ENCODE results near the gene EGR2. TPM values are rescaled to one million over a fixed set of nuclear protein-coding genes. Genes with fewer than 3 reads are reported as not detected.
"Not testable (repeated sequence)": the region's sequence is repeated elsewhere in the genome, so short reads cannot be mapped to it uniquely, and the experiment has no call there.

The EGR2 gene
- total RNA-seq, 1 experiment from 2014 or later = 0.46 TPM

DNA sequence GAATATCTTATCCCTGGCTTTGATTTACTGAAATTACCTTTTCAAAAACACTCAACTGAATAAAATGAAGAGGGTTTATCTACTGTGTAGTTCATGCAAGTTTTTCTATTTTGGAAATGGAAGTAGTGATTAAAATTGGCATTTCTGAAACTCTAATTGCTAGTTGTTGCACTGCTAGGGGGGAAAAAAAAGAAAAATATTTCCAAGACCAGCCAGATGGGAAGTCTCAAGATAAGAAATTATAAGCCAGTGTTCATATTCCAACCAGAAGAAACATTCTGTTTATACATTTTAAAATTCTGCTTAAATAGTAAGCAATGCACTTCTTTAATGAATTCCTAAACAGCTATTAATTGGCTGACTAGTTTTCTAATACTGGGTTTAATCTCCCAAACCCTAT lies 21.1 kb downstream of the EGR2 start:
- no peak for DNase-seq (ENCODE audit: low read depth)

DNA sequence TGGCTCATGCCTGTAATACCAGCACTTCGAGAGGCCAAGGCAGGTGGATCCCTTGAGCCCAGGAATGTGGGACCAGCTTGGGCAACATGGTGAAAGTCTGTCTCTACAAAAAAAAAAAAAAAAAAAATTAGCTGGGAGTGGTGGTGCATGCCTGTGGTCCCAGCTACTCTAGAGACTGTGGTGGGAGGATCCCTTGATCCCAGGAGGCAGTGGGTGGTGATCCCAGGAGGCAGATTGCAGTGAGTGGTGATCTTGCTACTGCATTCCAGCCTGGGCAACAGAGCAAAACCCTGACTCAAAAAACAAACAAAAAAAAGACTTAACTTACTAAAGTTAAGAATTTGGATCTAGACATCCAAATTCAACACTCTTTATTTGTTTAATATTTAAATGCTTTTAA lies 21.9 kb downstream of the EGR2 start:
- DNase-seq (ENCODE audit: low read depth) = peak; percentile 65

DNA sequence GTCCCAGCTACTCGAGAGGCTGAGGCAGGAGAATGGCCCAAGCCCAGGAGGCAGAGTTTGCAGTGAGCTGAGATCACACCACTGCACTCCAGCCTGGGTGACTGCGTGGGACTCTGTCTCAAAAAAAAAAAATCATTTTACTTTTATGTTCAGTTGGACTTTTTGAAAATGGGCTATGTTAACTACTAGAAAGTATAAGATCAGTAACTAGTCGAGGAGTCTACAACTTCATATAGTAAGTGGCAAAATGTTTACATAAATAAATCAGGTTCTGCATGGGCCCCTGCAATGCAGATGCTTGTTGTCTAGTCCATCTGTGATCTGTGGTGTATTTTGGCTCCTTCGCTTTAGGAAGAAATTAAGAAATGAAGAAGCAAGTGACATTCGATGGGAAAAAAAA lies 23.9 kb downstream of the EGR2 start:
- DNase-seq (ENCODE audit: low read depth) = no peak

DNA sequence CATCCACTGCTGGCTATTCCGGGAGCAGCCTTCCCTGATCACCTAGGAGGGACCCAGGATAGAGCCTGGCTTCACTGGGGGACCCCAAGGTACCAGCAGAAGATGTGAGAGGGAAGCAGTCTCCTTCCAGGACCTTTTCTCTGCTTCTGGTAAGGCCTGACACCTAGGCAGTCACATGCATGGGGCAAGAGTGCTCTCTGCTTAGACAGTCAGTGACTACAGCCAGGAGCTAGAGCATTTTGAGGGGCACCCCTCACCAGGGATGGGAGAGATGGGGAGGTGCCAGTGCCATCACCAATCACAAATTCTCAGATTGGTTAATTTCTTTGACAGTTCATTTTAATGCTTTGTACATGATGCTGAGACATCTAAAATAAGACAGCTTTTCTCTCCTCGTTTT lies 25.6 kb downstream of the EGR2 start:
- DNase-seq (ENCODE audit: low read depth) = no peak

DNA sequence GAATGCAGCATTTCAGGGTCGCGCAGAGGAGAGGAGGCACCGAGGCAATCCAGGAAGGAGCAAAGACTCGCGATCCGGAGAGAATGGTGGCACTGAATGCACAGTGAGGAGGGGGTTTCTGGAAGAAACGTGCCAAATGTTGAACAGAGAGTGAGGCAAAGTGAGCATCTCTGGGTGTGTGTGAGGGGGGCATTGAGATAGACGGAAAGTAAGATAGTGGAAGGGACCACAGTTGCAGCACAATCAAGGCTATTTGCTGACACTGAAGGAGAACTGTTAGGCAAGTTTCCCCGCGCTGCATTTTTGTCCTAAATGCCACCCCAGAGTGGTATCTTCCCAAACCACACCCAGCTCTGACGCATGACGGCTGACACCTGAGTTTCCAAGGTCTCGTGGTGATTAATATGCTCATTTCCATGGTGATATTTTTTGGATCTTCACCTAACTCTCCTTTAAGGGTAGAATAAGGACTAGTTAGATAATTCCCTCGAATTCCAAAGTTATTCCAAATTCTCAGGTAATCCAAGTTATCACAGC lies 26.1 kb downstream of the EGR2 start:
- DNase-seq (ENCODE audit: low read depth) = no peak

DNA sequence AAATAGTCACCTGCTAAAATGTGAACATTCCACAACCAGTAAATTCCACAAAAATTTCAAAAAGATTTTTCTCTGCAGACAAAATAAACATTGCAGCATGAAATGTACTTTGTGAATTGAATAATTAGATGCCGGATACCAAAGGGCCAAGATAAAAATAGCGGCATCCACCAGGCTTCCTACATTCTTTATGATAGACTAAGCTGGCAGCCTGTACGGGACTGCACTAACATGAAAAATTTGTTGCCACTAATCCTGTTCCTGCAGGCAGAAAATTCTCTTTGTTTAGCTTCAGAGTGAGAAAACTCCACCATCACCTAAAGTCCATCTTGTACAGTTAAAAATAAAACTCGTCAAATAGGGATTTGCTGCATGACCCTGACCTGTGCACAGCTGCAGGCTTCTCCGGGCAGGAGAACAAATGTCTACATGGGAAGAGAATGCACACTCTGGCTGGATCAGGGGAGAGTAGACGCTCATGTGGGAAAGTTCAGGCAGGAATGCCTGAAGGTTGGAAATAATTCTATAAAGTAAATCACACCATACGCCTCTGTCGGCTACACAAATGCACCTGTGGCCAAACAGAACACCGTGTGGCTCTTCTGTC lies 27.2 kb downstream of the EGR2 start:
- peak; percentile 45 for DNase-seq (ENCODE audit: low read depth)

DNA sequence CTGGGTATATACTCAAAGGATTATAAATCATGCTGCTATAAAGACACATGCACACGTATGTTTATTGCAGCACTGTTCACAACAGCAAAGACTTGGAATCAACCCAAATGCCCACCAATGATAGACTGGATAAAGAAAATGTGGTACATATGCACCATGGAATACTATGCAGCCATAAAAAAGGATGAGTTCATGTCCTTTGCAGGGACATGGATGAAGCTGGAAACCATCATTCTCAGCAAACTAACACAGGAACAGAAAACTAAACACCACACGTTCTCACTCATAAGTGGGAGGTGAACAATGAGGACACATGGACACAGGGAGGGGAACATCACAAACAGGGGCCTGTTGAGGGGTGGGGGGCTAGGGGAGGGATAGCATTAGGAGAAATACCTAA lies 27.9 kb downstream of the EGR2 start:
- not testable (repeated sequence) for DNase-seq (ENCODE audit: low read depth)

DNA sequence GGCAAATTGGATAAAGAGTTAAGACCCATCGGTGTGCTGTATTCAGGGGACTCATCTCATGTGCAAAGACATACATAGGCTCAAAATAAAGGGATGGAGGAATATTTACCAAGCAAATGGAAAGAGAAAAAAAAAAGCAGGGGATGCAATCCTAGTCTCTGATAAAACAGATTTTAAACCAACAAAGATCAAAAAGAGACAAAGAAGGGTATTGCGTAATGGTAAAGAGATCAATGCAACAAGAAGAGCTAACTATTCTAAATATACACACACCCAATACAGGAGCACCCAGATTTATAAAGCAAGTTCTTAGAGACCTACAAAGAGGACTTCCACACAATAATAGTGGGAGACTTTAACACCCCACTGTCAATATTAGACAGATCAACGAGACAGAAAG lies 31.6 kb downstream of the EGR2 start:
- DNase-seq (ENCODE audit: low read depth) = not testable (repeated sequence)

DNA sequence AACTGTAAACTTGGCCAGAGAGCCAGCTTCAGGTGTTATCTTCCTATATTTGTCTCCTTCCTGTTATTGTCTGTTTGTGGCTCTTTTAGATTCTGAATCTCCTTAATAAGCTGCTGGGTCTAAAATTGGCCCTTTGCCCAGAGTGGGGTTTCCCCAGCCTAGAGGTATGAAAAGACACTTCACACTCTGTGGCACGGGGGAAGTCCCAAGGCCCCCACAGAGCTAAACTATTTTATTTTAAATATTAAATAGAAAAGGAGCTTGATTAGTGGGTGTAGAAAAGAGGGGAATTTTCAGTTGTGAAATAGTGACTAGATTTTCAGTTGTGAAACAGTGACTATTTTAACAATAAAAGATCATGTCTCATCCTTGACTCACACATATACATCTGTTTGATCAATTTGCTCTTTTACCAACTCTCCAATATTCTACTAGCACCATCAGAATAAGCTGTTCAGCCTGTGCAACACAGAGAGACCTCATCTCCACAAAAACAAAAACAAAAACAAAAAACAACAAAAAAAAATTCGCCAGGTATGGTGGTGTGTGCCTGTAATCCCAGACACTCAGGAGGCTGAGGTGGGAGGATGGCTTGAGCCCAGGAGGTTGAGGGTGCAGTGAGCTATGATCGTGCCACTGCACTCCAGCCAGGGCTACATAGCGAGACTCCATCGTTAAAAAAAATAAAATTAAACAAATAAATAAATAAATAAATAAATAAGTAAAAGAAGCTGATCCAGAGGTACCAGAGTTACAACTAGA lies 36.5 kb downstream of the EGR2 start:
- DNase-seq (ENCODE audit: low read depth) = peak; percentile 38

DNA sequence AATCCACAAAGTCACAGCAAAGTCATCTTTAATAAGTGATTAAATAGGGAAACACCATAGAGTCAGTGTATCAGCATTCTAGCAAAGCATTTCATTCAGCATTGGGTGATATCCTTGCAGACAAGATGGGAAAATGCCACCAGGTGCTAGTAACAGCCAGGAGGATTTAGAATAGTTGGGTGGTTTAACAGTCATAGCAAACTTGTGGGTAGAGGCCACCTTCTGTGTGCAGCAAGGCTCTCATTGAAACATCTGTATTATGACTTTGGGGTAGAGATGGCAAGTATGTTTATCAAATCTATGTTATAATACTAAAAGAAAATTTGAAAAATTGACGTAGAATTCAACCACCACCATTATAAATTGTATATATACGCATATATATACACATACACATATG lies 38.0 kb downstream of the EGR2 start:
- no peak for DNase-seq (ENCODE audit: low read depth)

DNA sequence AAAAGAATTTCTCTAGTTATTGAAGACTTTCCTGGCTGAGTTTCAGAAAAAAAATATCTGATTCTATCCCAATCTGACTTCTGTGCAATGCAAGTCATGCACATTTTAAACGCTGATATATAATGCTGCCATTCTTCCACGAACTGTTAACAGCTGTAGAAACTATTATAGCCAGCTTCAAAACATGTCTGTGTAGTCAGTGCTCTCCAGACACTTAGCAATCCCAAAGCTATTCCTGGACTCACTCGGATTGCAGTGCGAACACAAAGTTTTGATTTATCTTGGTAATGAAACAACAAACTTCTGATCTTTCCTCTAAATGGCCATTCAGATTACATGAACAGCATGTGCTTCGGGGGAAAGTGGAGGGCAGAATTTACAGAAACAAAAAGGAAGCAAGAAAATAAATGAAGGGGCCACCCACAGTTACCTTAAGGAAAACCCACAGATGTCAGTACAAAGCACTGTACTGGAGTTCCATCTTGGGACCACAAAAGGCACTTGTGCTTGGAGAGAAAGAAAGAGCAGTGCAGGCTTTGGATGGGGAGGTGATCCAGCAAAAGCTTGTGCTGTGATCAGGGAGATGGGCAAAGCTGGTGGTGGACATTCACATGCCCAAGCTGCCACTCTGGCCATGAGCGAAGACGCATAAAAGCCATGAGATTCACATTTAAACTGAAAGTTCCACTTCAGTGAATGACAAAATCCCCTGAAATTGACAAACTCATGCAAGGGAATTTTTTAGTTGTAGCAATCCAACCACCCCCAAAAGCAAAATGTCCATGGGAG lies 43.8 kb downstream of the EGR2 start:
- peak; percentile 40 for DNase-seq (ENCODE audit: low read depth)

DNA sequence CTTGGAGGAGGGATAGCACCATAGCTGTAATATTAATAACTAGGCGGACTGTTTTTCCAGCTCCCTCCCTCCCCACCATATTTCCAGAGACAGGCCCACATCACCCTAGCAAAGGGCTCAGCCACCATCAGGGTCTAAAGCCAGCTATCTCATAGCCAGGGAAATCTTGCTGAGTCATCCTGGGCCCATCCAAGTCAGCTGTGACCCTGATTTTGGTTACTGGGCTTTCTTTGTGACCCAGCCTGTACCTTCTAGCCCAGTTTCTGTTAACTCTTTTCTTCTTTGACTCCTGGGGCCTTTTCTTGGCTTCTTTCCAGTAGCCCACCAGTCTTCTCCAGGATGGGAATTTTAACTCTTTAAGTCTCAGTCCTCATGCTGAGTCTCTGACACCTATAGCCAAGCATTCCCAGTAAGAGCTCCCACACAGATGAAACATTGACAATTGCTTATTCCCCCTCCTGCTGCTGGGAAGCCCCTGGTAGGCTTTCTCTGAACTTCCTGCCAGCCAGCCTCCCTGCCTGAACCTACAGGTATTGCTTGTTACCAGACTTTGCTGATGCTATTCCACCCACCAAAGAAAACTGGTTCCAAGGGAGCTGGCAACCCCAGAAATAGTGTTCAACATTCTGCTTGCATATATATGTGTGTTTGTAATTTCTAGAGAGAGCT lies 46.5 kb downstream of the EGR2 start:
- no peak for DNase-seq (ENCODE audit: low read depth)

DNA sequence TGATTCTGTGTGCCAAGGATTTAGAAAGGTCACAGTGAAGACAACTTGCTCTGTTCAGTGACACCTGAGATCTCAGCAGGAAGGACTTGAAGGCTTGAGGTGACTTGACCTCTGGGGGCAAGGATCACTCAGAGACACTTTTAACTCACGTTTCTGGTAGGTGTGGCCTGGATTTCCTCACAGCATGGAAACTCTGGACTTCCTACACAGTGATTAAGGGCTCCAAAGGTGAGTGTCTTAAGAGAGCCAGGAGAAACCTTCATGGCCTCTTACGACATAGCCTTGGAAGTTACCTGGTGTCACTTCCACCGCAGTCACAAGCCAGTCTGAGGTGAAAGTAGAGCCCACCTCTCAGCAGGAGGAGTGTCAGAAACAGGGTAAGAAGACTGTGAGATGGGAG lies 49.8 kb downstream of the EGR2 start:
- DNase-seq (ENCODE audit: low read depth) = no peak

DNA sequence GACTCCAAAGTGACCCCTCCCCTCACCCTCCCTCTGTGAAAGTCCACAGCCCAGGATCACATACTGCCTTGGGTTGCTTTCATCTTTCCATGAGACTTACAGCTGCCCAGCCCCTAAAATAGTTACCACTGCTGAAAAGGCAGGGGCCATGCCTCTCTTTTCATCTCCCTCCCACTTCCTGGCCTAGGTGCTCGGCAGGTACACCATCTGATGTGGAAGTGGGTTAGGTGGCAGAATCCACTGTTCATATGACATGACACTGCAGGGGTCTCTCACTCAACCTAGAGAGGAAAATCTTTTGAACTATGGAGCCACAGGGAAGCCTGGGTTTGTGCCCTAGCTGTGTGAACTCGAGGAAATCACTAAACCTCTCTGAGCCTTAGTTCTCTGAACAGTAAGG lies 50.4 kb downstream of the EGR2 start:
- DNase-seq (ENCODE audit: low read depth) = no peak

DNA sequence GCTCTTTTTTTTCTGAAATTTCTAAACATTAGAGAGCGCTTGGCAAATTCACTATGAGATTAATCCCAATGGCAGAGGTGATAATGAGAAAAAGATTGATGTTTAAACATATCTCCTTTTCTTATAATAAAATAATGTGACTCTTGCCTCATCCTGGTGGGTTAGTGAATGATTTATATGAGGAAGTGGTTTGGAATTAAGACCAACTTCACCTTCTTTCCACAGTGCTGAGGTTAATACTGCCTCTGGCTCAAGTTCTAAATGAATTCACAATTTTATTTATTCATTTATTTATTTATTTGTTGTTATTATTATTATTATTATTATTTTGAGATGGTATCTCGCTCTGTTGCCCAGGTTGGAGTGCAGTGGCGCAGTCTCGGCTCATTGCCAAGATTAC lies 52.2 kb downstream of the EGR2 start:
- DNase-seq (ENCODE audit: low read depth) = no peak

DNA sequence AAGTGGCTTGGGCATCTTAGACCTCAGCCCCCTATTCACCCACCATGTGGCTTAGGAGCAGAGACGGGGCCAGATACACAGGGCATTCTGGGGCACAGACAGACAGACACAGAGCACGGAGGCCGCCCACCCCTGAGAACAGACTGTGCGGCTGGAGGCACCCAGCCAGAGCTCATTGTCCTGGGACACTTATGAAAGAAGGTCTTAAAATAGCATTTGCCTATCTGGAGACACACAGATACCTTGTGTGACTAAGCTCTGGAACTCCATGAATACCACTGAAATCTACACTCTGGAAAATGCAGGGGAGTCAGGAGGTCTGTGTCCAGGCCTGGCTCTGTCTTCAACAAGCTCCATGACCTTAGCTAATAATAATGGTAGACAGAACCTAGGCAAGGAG lies 53.0 kb downstream of the EGR2 start:
- DNase-seq (ENCODE audit: low read depth) = no peak

Other genes starting within 250 kb of the EGR2 start
- 41.3 and 45.6 TPM in 2 replicates for gene ADO, start 11.6 kb downstream of the EGR2 start, total RNA-seq (2014; rRNA removed)

Measured in LHCN-M2 (cell line).